ENCODE data around the gene SLC46A1.

SLC46A1 gene

DNA sequence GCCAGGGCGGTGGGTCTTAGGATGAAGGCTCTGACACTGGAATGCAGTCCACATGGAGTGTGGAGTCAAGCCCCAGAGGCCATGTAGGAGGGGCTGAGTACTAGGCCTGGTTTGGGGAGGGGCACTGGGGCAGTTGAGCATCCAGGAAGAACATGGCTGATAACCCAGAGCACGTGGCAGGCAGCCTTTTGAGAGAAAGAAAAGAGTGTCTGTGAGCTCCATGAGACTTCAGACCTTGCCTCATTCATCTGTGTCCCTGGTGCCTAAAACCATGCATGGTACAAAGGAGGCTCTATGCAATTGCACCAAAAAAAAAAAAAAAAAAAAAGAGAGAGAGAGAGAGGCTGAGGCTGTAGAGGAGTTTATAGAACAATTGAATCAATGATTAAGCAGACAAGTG, 14.6 kb downstream of the SLC46A1 start:
- no peak overlapping the region for H3K27ac ChIP-seq (ENCODE audit: low read depth, low read length)
- peaks cover 49% of the 10 kb centered on the region for H3K36me3 ChIP-seq (ENCODE audit: insufficient read depth, low read length)
- no peak overlapping the region for H3K4me3 ChIP-seq (ENCODE audit: low read depth in 1 of 2, low read length in 2 of 2)
- no peaks in the 10 kb centered on the region for H3K4me1 ChIP-seq (ENCODE audit: insufficient read depth, low read length)
- H3K27me3 ChIP-seq (ENCODE audit: control insufficient read depth in 1 of 2, insufficient read depth in 2 of 2, low read length in 2 of 2), result no peaks in the 10 kb centered on the region
- no peaks in the 10 kb centered on the region for H3K9me3 ChIP-seq (ENCODE audit: low read length)
- no peak overlapping the region for H3K9ac ChIP-seq (ENCODE audit: low read length)

DNA sequence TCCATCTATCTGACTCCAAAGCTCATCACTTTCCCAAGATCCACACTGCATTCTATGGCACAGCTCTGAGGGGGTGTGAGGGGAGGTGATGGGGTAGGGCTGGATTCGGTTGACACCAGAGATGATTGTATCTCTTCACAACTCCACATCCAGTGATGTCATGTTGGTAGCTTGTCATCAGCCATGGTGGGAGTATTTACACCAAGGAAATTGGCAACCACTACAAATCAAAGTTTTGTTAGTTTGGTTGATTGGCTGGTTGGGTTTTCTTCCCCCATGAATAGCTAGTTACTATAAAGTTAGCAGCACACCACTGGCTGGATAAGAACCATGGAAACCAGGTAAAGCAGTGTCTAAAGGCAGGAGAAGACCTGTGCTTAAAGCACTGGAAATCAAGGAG, 15.0 kb downstream of the SLC46A1 start:
- no peaks in the 10 kb centered on the region for H3K9me3 ChIP-seq (ENCODE audit: low read length)
- no peak overlapping the region for H3K4me3 ChIP-seq (ENCODE audit: low read depth in 1 of 2, low read length in 2 of 2)
- H3K36me3 ChIP-seq (ENCODE audit: insufficient read depth, low read length), result peaks cover 45% of the 10 kb centered on the region
- H3K27me3 ChIP-seq (ENCODE audit: control insufficient read depth in 1 of 2, insufficient read depth in 2 of 2, low read length in 2 of 2), result no peaks in the 10 kb centered on the region
- no peak overlapping the region for H3K9ac ChIP-seq (ENCODE audit: low read length)
- H3K27ac ChIP-seq (ENCODE audit: low read depth, low read length), result no peak overlapping the region
- no peaks in the 10 kb centered on the region for H3K4me1 ChIP-seq (ENCODE audit: insufficient read depth, low read length)

DNA sequence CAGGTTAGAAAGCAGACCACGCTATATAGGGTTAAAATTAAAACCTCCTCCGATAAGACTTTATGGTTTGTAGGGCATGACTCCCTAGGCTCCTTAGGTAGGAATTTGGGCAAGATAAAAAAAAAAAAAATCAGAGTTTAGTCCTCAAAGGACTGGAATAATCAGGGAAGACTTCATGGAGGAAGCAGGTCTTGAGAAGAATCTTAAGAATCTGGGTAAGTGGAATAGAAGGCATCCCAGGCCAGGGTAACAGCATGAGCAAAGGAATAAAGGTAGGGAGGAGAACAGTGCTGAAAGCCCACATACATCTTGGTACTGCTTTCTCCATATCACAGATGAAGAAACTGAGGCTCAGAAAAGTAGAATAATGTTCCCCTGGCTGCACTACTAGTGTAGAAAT, 15.4 kb downstream of the SLC46A1 start:
- no peaks in the 10 kb centered on the region for H3K4me1 ChIP-seq (ENCODE audit: insufficient read depth, low read length)
- no peaks in the 10 kb centered on the region for H3K27me3 ChIP-seq (ENCODE audit: control insufficient read depth in 1 of 2, insufficient read depth in 2 of 2, low read length in 2 of 2)
- H3K9ac ChIP-seq (ENCODE audit: low read length), result no peak overlapping the region
- no peak overlapping the region for H3K4me3 ChIP-seq (ENCODE audit: low read depth in 1 of 2, low read length in 2 of 2)
- H3K36me3 ChIP-seq (ENCODE audit: insufficient read depth, low read length), result peaks cover 41% of the 10 kb centered on the region
- H3K9me3 ChIP-seq (ENCODE audit: low read length), result no peaks in the 10 kb centered on the region
- no peak overlapping the region for H3K27ac ChIP-seq (ENCODE audit: low read depth, low read length)

DNA sequence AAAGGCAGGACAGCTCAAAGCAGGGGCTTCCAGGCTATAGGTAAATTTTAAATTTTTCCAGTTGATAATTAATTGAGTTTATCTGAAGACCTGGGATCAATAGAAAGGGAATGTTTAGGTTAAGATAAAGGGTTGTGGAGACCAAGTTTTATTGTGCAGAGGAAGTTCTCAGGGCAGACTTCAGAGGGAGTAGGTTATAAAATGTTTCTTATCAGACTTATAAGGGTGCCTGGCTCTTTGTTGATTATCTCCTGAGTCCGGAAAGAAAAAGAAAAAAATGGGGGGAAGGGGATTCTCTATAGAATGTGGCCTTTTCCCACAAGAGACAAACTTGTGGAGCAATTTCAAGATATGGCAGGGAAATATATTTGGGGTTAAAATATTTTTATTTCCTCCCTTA, 15.9 kb downstream of the SLC46A1 start:
- Histone ChIP-seq H3K4me1 (ENCODE audit: insufficient read depth, low read length) (no peaks in the 10 kb centered on the region), H3K27me3 (ENCODE audit: control insufficient read depth in 1 of 2, insufficient read depth in 2 of 2, low read length in 2 of 2) (no peaks in the 10 kb centered on the region), H3K9ac (ENCODE audit: low read length) (no peak overlapping the region), H3K9me3 (ENCODE audit: low read length) (no peaks in the 10 kb centered on the region), H3K4me3 (ENCODE audit: low read depth in 1 of 2, low read length in 2 of 2) (no peak overlapping the region), H3K27ac (ENCODE audit: low read depth, low read length) (no peak overlapping the region), H3K36me3 (ENCODE audit: insufficient read depth, low read length) (peaks cover 41% of the 10 kb centered on the region)

DNA sequence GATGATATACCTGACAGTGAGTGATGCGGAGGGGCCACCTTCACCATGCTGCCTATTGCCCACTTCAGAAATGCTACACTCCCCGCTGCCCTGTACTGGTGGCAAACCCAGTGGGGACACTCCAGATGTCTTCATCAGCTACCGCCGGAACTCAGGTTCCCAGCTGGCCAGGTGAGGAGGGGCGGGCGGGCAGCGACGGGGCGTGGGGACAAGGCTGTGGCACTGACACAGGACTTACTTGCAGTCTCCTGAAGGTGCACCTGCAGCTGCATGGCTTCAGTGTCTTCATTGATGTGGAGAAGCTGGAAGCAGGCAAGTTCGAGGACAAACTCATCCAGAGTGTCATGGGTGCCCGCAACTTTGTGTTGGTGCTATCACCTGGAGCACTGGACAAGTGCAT, 17.9 kb downstream of the SLC46A1 start:
- Histone ChIP-seq H3K9me3 (ENCODE audit: low read length) (no peaks in the 10 kb centered on the region), H3K4me1 (ENCODE audit: insufficient read depth, low read length) (no peaks in the 10 kb centered on the region), H3K4me3 (ENCODE audit: low read depth in 1 of 2, low read length in 2 of 2) (no peak overlapping the region), H3K27me3 (ENCODE audit: control insufficient read depth in 1 of 2, insufficient read depth in 2 of 2, low read length in 2 of 2) (no peaks in the 10 kb centered on the region), H3K9ac (ENCODE audit: low read length) (no peak overlapping the region), H3K27ac (ENCODE audit: low read depth, low read length) (no peak overlapping the region), H3K36me3 (ENCODE audit: insufficient read depth, low read length) (peaks cover 31% of the 10 kb centered on the region)

DNA sequence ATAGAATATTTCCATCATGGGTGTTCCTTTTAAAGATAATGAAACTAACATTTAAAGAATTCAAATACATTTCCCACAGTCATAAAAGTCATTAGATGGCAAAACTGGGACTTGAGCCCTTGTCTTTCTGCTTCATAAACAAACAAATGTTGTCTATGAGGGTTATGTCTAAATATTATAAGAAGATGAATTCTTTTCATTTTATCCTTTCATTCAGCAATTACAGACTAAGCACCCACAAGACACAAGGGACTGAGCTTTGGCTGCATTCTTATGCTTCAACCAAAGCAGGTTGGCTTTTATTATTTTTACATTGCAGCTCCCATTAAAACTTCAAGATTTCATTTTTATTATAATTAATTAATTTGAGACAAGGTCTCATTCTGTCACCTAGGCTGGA, 19.6 kb downstream of the SLC46A1 start:
- H3K4me3 ChIP-seq (ENCODE audit: low read depth in 1 of 2, low read length in 2 of 2), result no peak overlapping the region
- H3K4me1 ChIP-seq (ENCODE audit: insufficient read depth, low read length), result no peaks in the 10 kb centered on the region
- no peak overlapping the region for H3K27ac ChIP-seq (ENCODE audit: low read depth, low read length)
- H3K27me3 ChIP-seq (ENCODE audit: control insufficient read depth in 1 of 2, insufficient read depth in 2 of 2, low read length in 2 of 2), result no peaks in the 10 kb centered on the region
- H3K36me3 ChIP-seq (ENCODE audit: insufficient read depth, low read length), result peaks cover 29% of the 10 kb centered on the region
- H3K9ac ChIP-seq (ENCODE audit: low read length), result no peak overlapping the region
- H3K9me3 ChIP-seq (ENCODE audit: low read length), result no peaks in the 10 kb centered on the region

DNA sequence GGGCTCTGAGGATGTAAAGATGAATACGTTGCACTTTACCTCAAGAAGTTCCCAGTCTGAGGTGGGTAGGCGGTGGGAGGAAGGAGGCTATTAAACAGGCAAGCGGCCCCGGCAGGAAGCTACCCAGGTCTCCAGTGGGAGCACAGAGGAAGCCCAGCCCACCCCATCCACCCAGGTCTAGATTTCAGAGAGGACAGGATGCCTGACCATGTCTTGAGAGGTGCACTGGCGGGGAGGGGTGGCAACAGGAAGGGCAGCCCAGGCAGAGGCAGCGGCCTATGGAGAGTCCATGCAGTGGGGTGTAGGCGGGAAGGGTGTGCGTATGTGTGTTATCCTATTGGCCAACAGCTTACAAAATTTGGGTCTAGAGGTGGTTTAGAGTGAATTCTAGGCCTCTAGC, 20.6 kb downstream of the SLC46A1 start:
- no peak overlapping the region for H3K9ac ChIP-seq (ENCODE audit: low read length)
- H3K4me1 ChIP-seq (ENCODE audit: insufficient read depth, low read length), result no peaks in the 10 kb centered on the region
- H3K27ac ChIP-seq (ENCODE audit: low read depth, low read length), result no peak overlapping the region
- H3K36me3 ChIP-seq (ENCODE audit: insufficient read depth, low read length), result peaks cover 19% of the 10 kb centered on the region
- H3K27me3 ChIP-seq (ENCODE audit: control insufficient read depth in 1 of 2, insufficient read depth in 2 of 2, low read length in 2 of 2), result no peaks in the 10 kb centered on the region
- no peaks in the 10 kb centered on the region for H3K9me3 ChIP-seq (ENCODE audit: low read length)
- H3K4me3 ChIP-seq (ENCODE audit: low read depth in 1 of 2, low read length in 2 of 2), result no peak overlapping the region

DNA sequence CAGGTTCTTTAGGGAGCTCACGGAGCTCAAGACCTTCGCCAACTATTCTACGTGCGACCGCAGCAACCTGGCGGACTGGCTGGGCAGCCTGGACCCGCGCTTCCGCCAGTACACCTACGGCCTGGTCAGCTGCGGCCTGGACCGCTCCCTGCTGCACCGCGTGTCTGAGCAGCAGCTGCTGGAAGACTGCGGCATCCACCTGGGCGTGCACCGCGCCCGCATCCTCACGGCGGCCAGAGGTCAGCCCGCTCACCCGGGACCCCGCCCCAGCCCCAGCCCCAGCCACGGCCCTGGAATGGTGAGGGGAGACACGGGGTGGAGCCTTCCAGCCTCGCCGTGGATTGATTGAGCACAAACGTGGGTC, 21.0 kb downstream of the SLC46A1 start:
- Histone ChIP-seq H3K27ac (ENCODE audit: low read depth, low read length) (no peak overlapping the region), H3K27me3 (ENCODE audit: control insufficient read depth in 1 of 2, insufficient read depth in 2 of 2, low read length in 2 of 2) (no peaks in the 10 kb centered on the region), H3K36me3 (ENCODE audit: insufficient read depth, low read length) (peaks cover 15% of the 10 kb centered on the region)

DNA sequence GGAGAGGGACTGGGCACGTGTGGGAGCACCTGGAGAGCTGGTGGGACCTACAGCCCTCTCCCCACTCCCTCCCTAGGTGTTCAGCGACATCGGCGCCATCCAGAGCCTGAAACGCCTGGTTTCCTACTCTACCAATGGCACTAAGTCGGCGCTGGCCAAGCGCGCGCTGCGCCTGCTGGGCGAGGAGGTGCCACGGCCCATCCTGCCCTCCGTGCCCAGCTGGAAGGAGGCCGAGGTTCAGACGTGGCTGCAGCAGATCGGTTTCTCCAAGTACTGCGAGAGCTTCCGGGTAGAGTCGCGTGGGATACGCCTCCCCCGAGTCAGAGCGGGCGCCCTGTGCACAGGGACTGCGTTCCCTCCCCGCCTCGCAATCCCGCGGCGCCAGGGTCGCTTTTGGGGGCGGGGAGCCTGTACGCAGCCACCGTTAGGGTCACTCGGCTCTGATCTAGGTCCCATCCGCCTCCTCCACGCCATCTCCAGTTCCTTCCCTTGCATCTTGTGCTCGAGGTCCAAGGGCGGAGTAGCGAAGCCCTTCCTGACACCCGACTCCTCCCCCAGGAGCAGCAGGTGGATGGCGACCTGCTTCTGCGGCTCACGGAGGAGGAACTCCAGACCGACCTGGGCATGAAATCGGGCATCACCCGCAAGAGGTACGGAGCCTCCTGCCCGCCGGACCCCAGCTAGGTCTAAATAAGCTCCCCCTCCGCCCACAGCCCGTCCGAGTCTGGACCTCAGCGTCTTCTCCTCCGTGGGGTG, 21.6 kb downstream of the SLC46A1 start:
- Histone ChIP-seq H3K9ac (ENCODE audit: low read length) (no peak overlapping the region), H3K36me3 (ENCODE audit: insufficient read depth, low read length) (peaks cover 11% of the 10 kb centered on the region), H3K27me3 (ENCODE audit: control insufficient read depth in 1 of 2, insufficient read depth in 2 of 2, low read length in 2 of 2) (no peaks in the 10 kb centered on the region), H3K4me1 (ENCODE audit: insufficient read depth, low read length) (no peaks in the 10 kb centered on the region), H3K27ac (ENCODE audit: low read depth, low read length) (no peak overlapping the region), H3K4me3 (ENCODE audit: low read depth in 1 of 2, low read length in 2 of 2) (peak overlapping the region in 1 of 2 donors; percentile 14), H3K9me3 (ENCODE audit: low read length) (no peaks in the 10 kb centered on the region)

More for the DNA sequence above, 21.0 kb downstream of the SLC46A1 start:
- Histone ChIP-seq H3K4me3 (ENCODE audit: low read depth in 1 of 2, low read length in 2 of 2) (peak overlapping the region in 1 of 2 donors; percentile 14), H3K4me1 (ENCODE audit: insufficient read depth, low read length) (no peaks in the 10 kb centered on the region), H3K9me3 (ENCODE audit: low read length) (no peaks in the 10 kb centered on the region), H3K9ac (ENCODE audit: low read length) (no peak overlapping the region)

DNA sequence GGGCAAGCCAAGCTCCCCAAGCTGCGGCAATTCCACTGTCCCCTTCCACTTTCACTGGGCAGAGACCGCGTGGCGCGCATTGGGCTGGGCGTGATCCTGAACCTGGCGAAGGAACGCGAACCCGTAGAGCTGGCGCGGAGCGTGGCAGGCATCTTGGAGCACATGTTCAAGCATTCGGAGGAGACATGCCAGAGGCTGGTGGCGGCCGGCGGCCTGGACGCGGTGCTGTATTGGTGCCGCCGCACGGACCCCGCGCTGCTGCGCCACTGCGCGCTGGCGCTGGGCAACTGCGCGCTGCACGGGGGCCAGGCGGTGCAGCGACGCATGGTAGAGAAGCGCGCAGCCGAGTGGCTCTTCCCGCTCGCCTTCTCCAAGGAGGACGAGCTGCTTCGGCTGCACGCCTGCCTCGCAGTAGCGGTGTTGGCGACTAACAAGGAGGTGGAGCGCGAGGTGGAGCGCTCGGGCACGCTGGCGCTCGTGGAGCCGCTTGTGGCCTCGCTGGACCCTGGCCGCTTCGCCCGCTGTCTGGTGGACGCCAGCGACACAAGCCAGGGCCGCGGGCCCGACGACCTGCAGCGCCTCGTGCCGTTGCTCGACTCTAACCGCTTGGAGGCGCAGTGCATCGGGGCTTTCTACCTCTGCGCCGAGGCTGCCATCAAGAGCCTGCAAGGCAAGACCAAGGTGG, 24.7 kb downstream of the SLC46A1 start:
- Histone ChIP-seq H3K9me3 (ENCODE audit: low read length) (no peaks in the 10 kb centered on the region), H3K36me3 (ENCODE audit: insufficient read depth, low read length) (no peaks in the 10 kb centered on the region), H3K4me1 (ENCODE audit: insufficient read depth, low read length) (no peaks in the 10 kb centered on the region), H3K27ac (ENCODE audit: low read depth, low read length) (no peak overlapping the region), H3K27me3 (ENCODE audit: control insufficient read depth in 1 of 2, insufficient read depth in 2 of 2, low read length in 2 of 2) (no peaks in the 10 kb centered on the region), H3K9ac (ENCODE audit: low read length) (no peak overlapping the region), H3K4me3 (ENCODE audit: low read depth in 1 of 2, low read length in 2 of 2) (no peak overlapping the region)

DNA sequence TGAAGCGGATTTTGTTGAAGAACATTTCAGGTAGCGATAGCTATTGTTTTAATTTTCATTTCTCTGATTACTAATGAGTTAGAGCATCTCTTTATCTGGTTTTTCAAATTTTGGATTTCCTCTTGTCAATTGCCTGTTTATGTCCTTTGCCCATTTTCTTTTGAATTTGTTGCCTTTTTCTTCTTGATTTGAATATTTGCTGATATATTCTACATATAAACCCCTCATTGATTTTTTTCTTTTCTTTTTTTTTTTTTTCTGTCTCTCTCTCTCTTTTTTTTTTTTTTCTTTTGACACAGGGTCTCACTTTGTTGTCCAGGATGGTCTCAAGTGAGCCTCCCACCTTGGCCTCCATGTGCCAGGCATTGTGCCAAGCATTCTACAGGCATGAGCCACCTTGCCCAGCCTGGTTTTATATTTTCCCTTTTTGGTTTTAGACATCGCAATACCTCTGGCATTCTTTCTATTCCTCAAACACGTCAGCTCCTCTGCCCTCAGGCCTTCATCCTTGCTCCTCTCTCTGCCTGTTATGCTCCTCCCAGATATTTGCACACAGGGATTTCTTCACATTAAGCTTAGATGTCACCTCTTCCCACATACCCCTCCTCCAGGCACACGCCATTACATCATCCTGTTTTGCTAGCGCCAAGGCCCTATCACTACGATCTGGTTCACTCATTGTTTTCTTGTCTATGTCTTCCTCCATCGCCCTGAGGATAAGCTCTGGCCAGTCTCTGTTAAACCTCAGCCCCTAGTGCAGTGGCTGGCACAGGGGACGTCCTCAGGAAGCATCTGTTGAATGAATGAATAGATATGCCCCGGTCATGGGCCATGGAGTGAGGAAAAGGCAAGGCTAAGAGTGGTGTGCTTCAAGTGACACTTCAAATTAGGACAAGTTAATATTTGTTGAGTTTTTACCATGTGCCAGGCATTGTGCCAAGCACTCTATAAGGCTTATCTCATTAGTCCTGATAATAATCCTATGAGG, 25.9 kb downstream of the SLC46A1 start:
- no peaks in the 10 kb centered on the region for H3K9me3 ChIP-seq (ENCODE audit: low read length)
- H3K36me3 ChIP-seq (ENCODE audit: insufficient read depth, low read length), result no peaks in the 10 kb centered on the region
- no peaks in the 10 kb centered on the region for H3K27me3 ChIP-seq (ENCODE audit: control insufficient read depth in 1 of 2, insufficient read depth in 2 of 2, low read length in 2 of 2)
- H3K9ac ChIP-seq (ENCODE audit: low read length), result no peak overlapping the region
- no peaks in the 10 kb centered on the region for H3K4me1 ChIP-seq (ENCODE audit: insufficient read depth, low read length)
- H3K4me3 ChIP-seq (ENCODE audit: low read depth in 1 of 2, low read length in 2 of 2), result no peak overlapping the region
- no peak overlapping the region for H3K27ac ChIP-seq (ENCODE audit: low read depth, low read length)
